H1 (cell line): ENCODE data around the gene PITRM1. TPM values are rescaled to one million over a fixed set of nuclear protein-coding genes. Genes with fewer than 3 reads are reported as not detected.

Experiments
- CTCF ChIA-PET: fragments of 300-600 bp; sonication (Branson Sonifier 250); formaldehyde crosslinking; loops from one replicate; lab custom pipeline; 2021; ENCODE audit not compliant: partially characterized antibody; lab: Charles Lee
- POLR2A ChIA-PET: fragments of 300-600 bp; sonication (Branson Sonifier 250); formaldehyde crosslinking; loops from one replicate; lab custom pipeline; 2021; ENCODE audit warnings: inconsistent platforms; ENCODE audit not compliant: partially characterized antibody; lab: Charles Lee
- DNase-seq, 2 experiments: peaks; one replicate each; pipeline versions ENCODE4 v3.0.0 to v3.0.0-alpha.2; 2010 to 2022; ENCODE audit warnings: low spot score in 2 of 2, low read depth in 1 of 2, mixed read lengths in 1 of 2
- FAIRE-seq: peaks from 2 replicates; lab custom pipeline; 2011; peaks lifted over from hg19 to GRCh38; lab: Jason Lieb, UNC
- H2AFZ ChIP-seq: 2 replicates; pipeline ENCODE4 v1.8.1; 2012; ENCODE audit warnings: low read length, inconsistent platforms
- H2AK5ac ChIP-seq: 2 replicates; pipeline ENCODE4 v1.6.1; 2013; ENCODE audit warnings: low read depth, low read length
- H2BK120ac ChIP-seq: replicated peaks from 2 replicates; pipeline ENCODE3; 2013; ENCODE audit warnings: low read depth, low read length, inconsistent platforms
- H2BK12ac ChIP-seq: 2 replicates; pipeline ENCODE4 v1.6.1; 2013; ENCODE audit warnings: low read depth, low read length
- H2BK15ac ChIP-seq: 2 replicates; pipeline ENCODE4 v1.6.1; 2013; ENCODE audit warnings: low read length
- H2BK20ac ChIP-seq: 2 replicates; pipeline ENCODE4 v1.6.1; 2013; ENCODE audit warnings: low read length
- H2BK5ac ChIP-seq: 2 replicates; pipeline ENCODE4 v1.6.1; 2013; ENCODE audit warnings: low read depth, low read length
- H3K14ac ChIP-seq: 2 replicates; pipeline ENCODE4 v1.6.1; 2013; ENCODE audit warnings: inconsistent platforms; ENCODE audit not compliant: insufficient read length
- H3K18ac ChIP-seq: 2 replicates; pipeline ENCODE4 v1.6.1; 2013; ENCODE audit warnings: low read length; ENCODE audit errors: extremely low read depth
- H3K23ac ChIP-seq: 2 replicates; pipeline ENCODE4 v1.6.1; 2013; ENCODE audit warnings: inconsistent platforms; ENCODE audit not compliant: insufficient read length
- H3K23me2 ChIP-seq: 2 replicates; pipeline ENCODE4 v1.6.1; 2013; ENCODE audit warnings: low read depth, low read length
- H3K27ac ChIP-seq: 2 replicates; pipeline ENCODE4 v1.6.1; 2011; ENCODE audit warnings: low read depth, low read length, inconsistent platforms
- H3K27me3 ChIP-seq, 4 experiments: replicated peaks in 1 of 4; 1 replicate in 1 of 4; 2 replicates in 3 of 4; pipeline versions ENCODE4 v1.6.1 to v1.8.1; 2011 to 2013; ENCODE audit warnings: low read length in 3 of 4, mild to moderate bottlenecking in 3 of 4, inconsistent platforms in 2 of 4, mixed read lengths in 2 of 4, moderate library complexity in 1 of 4; ENCODE audit not compliant: control insufficient read depth in 3 of 4, insufficient read depth in 3 of 4; ENCODE audit errors: extremely low read depth in 1 of 4
- H3K36me3 ChIP-seq, 4 experiments: 2 replicates each; pipeline versions ENCODE4 v1.6.1 to v1.8.1; 2011 to 2013; ENCODE audit warnings: mild to moderate bottlenecking in 4 of 4, low read length in 3 of 4, moderate library complexity in 2 of 4, control low read depth in 1 of 4, inconsistent platforms in 1 of 4; ENCODE audit not compliant: insufficient read depth in 4 of 4, control insufficient read depth in 2 of 4
- H3K4ac ChIP-seq: replicated peaks from 2 replicates; pipeline ENCODE3; 2013; ENCODE audit warnings: low read length, low read depth, mixed read lengths, inconsistent platforms; ENCODE audit not compliant: insufficient read length
- H3K4me1 ChIP-seq, 4 experiments: replicated peaks in 1 of 4; 1 replicate in 1 of 4; 2 replicates in 3 of 4; pipeline versions ENCODE4 v1.6.1 to v1.8.1; 2011 to 2013; ENCODE audit warnings: low read length in 3 of 4, inconsistent platforms in 2 of 4, mixed read lengths in 1 of 4; ENCODE audit not compliant: insufficient read depth in 4 of 4, control insufficient read depth in 3 of 4
- H3K4me2 ChIP-seq, 2 experiments: 2 replicates each; pipeline versions ENCODE4 v1.6.1 to v1.8.1; 2011 to 2013; ENCODE audit warnings: low read depth in 2 of 2, low read length in 2 of 2, control low read depth in 1 of 2, inconsistent platforms in 1 of 2, mild to moderate bottlenecking in 1 of 2; ENCODE audit not compliant: insufficient read depth in 1 of 2
- H3K4me3 ChIP-seq, 4 experiments: fragments of 200-600, 300-600 bp in 1 of 4; sonication (generic), shearing (Covaris generic), sonication (Bioruptor Twin) in 1 of 4; 2 replicates each; pipeline versions ENCODE4 v1.5.1 to v1.8.1; 2011 to 2016; ENCODE audit warnings: low read length in 4 of 4, low read depth in 3 of 4, control low read depth in 2 of 4, inconsistent platforms in 2 of 4, mild to moderate bottlenecking in 2 of 4, mixed read lengths in 1 of 4, moderate library complexity in 1 of 4; ENCODE audit not compliant: insufficient read depth in 2 of 4; ENCODE audit errors: extremely low read depth in 1 of 4
- H3K56ac ChIP-seq: replicated peaks from 2 replicates; pipeline ENCODE3; 2013; ENCODE audit warnings: low read depth, mild to moderate bottlenecking, mixed read lengths, low read length, inconsistent platforms; ENCODE audit not compliant: insufficient read length
- H3K79me1 ChIP-seq: 2 replicates; pipeline ENCODE4 v1.6.1; 2013; ENCODE audit warnings: low read depth, low read length, control low read depth
- H3K79me2 ChIP-seq, 2 experiments: 2 replicates each; pipeline versions ENCODE4 v1.6.1 to v1.8.1; 2012 to 2013; ENCODE audit warnings: low read length in 2 of 2, mild to moderate bottlenecking in 2 of 2, inconsistent platforms in 1 of 2; ENCODE audit not compliant: insufficient read depth in 2 of 2, control insufficient read depth in 1 of 2
- H3K9ac ChIP-seq, 4 experiments: replicated peaks in 1 of 4; 1 replicate in 1 of 4; 2 replicates in 3 of 4; pipeline versions ENCODE4 v1.6.1 to v1.8.1; 2011 to 2013; ENCODE audit warnings: low read depth in 3 of 4, low read length in 3 of 4, control low read depth in 2 of 4, mild to moderate bottlenecking in 2 of 4, moderate library complexity in 2 of 4, inconsistent platforms in 1 of 4; ENCODE audit errors: extremely low read depth in 1 of 4
- H3K9me3 ChIP-seq, 2 experiments: 2 replicates each; pipeline versions ENCODE4 v1.6.1 to v1.8.1; 2012 to 2013; ENCODE audit warnings: mild to moderate bottlenecking in 2 of 2, moderate library complexity in 2 of 2, control low read depth in 1 of 2, inconsistent platforms in 1 of 2, low read depth in 1 of 2, low read length in 1 of 2, mixed read lengths in 1 of 2; ENCODE audit not compliant: insufficient read depth in 2 of 2
- H4K20me1 ChIP-seq, 2 experiments: replicated peaks in 1 of 2; 2 replicates each; pipeline versions ENCODE3 to v1.8.1; 2011 to 2013; ENCODE audit warnings: inconsistent platforms in 2 of 2, low read length in 2 of 2, mild to moderate bottlenecking in 1 of 2; ENCODE audit not compliant: insufficient read depth in 2 of 2, control insufficient read depth in 1 of 2
- H4K5ac ChIP-seq: 2 replicates; pipeline ENCODE4 v1.6.1; 2013; ENCODE audit warnings: low read length, low read depth, mixed read lengths, inconsistent platforms; ENCODE audit not compliant: insufficient read length
- H4K8ac ChIP-seq: 2 replicates; pipeline ENCODE4 v1.8.0; 2013; ENCODE audit warnings: mild to moderate bottlenecking, moderate library complexity, low read length, inconsistent platforms; ENCODE audit not compliant: insufficient read depth; ENCODE audit errors: extremely low read depth
- H4K91ac ChIP-seq: replicated peaks from 2 replicates; pipeline ENCODE3; 2013; ENCODE audit warnings: low read length, mixed read lengths, inconsistent platforms; ENCODE audit not compliant: insufficient read length
- POLR2A ChIP-seq, 2 experiments: IDR thresholded peaks; 1 replicate in 1 of 2; 2 replicates in 1 of 2; pipeline ENCODE4 v1.6.1; 2011; ENCODE audit warnings: low read depth in 2 of 2, low read length in 2 of 2, mild to moderate bottlenecking in 2 of 2; ENCODE audit errors: control extremely low read depth in 1 of 2
- TCF12 ChIP-seq: IDR thresholded peaks from 2 replicates; pipeline ENCODE4 v1.6.1; 2011; ENCODE audit warnings: low read depth, mild to moderate bottlenecking, low read length
- USF2 ChIP-seq: IDR thresholded peaks from 2 replicates; pipeline ENCODE4 v1.6.1; 2011; ENCODE audit warnings: low read length, improper control_type of control experiment
- WGBS, 2 experiments: shearing (Covaris generic) in 1 of 2; methylation state at CpG; one replicate each; pipeline versions ENCODE4 v1.1.6 to v1.1.7; 2013 to 2015; ENCODE audit warnings: low lambda C conversion rate in 2 of 2, mixed read lengths in 2 of 2, inconsistent platforms in 1 of 2, low coverage in 1 of 2, missing lambda C conversion rate in 1 of 2; ENCODE audit not compliant: insufficient replicate concordance in 2 of 2, insufficient coverage in 1 of 2, insufficient read length in 1 of 2; ENCODE audit errors: extremely low coverage in 1 of 2, missing lambda C conversion rate in 1 of 2; 5-methylcytosine and 5-hydroxymethylcytosine counted together
- polyA plus RNA-seq, 7 experiments: library from polyadenylated mRNA; depleted of rRNA in 3 of 7; stranded (reverse) in 5 of 7; unstranded in 2 of 7; fragments of >200 nt in 5 of 7; fragments of 200-250 nt in 2 of 7; gene quantifications; 1 replicate in 5 of 7; 2 replicates in 1 of 7; 4 replicates in 1 of 7; pipeline versions ENCODE4 v1.2.1 to v1.2.3, GENCODE V29; 2011 to 2013; ENCODE audit warnings: missing spikeins in 2 of 7, mixed read lengths in 2 of 7
- total RNA-seq: library from RNA; stranded (reverse); fragmentation: NEBNext Ultra II Directional; extraction: Animal tissue kit (Norgen Biotek cat#: 25700); gene quantifications from 2 replicates; pipeline ENCODE4 v1.2.1, GENCODE V29; 2021

PITRM1 gene
- total and polyA plus RNA-seq, 2 of the 8 experiments (the other 6 are each of a cell fraction or from before 2014, with no cell fraction given) = 18.6 to 31.5 TPM

- FAIRE-seq = no peak
Measured at GRCh38 chr10:3149918-3150317, 22.7 kb downstream of the PITRM1 start.

More at GRCh38 chr10:3149918-3150317, 22.7 kb downstream of the PITRM1 start:
- Histone ChIP-seq H3K4me1 (no peaks in the 10 kb centered on the region), H4K20me1 (peaks cover 0 to 2% of the 10 kb centered on the region in 2 experiments), H2AK5ac (no peak overlapping the region), H2BK20ac (no peak overlapping the region), H3K23ac (no peak overlapping the region), H3K14ac (no peak overlapping the region), H2BK5ac (no peak overlapping the region), H3K4me3 (no peak overlapping the region), H3K23me2 (no peaks in the 10 kb centered on the region), H2BK120ac (no peak overlapping the region), H3K79me2 (no peaks in the 10 kb centered on the region), H2BK15ac (no peak overlapping the region), H4K91ac (no peak overlapping the region), H4K8ac (no peak overlapping the region), H3K36me3 (peaks cover 0 to 23% (median 10%) of the 10 kb centered on the region in 4 experiments; a peak in 5 of 8 replicates), H3K4ac (no peak overlapping the region), H3K9me3 (no peaks in the 10 kb centered on the region), H3K79me1 (no peaks in the 10 kb centered on the region), H2BK12ac (no peak overlapping the region), H3K4me2 (no peak overlapping the region), H4K5ac (no peak overlapping the region), H3K27me3 (no peaks in the 10 kb centered on the region), H2AFZ (no peak overlapping the region), H3K27ac (no peak overlapping the region), H3K18ac (no peak overlapping the region), H3K9ac (no peak overlapping the region), H3K56ac (no peak overlapping the region)
- TF ChIP-seq USF2 (no peak), POLR2A (IDR thresholded peaks at IDR 0.05; ENCODE audit: control extremely low read depth in 1 of 2, low read depth in 2 of 2, low read length in 2 of 2) (no peak), TCF12 (no peak)
- POLR2A ChIA-PET = no interaction called here
- WGBS, 2 experiments = 84% methylated on average over 11 of the region's 11 CpGs; no CpG with 5 or more reads in 1 of the 2 experiments
- CTCF ChIA-PET = interaction anchor here (0.7 to 1.0 kb wide), 4 partner anchors 10 to 80 kb away, joined by 3 read pairs; no protein-coding TSS in a partner anchor
- DNase-seq = no peak
